Panc1 (cell line): ENCODE data around the gene VAPB. TPM values are rescaled to one million over a fixed set of nuclear protein-coding genes. Genes with fewer than 3 reads are reported as not detected.

Experiments
- ATAC-seq: fragments of 200-7000 bp; cut with Tn5 transposase; 2 replicates; pipeline ENCODE4 v1.9.1; 2020; ENCODE audit warnings: mild to moderate bottlenecking, moderate library complexity
- BruUV-seq: library from RNA; stranded (reverse); fragments of 400-500 nt; replicated peaks from 2 replicates; lab custom pipeline; 2021; lab: Mats Ljungman, UMichigan
- CTCF ChIA-PET: fragments of 300-600 bp; sonication (Branson Sonifier 250); formaldehyde crosslinking; loops from one replicate; lab custom pipeline; 2022; ENCODE audit warnings: antibody characterized with exemption; lab: Charles Lee
- POLR2A ChIA-PET: fragments of 300-600 bp; sonication (Branson Sonifier 250); formaldehyde crosslinking; loops from one replicate; lab custom pipeline; 2022; ENCODE audit warnings: antibody characterized with exemption; lab: Charles Lee
- DNase-seq: peaks from one replicate; pipeline ENCODE4 v3.0.0-alpha.2; 2010; ENCODE audit warnings: low read depth, low spot score
- H3K27ac ChIP-seq: 2 replicates; pipeline ENCODE4 v1.5.1; 2011; ENCODE audit warnings: mild to moderate bottlenecking, low read length, inconsistent platforms
- H3K27me3 ChIP-seq: fragments of 200-500 bp; sonication (Bioruptor generic); 2 replicates; pipeline ENCODE4 v1.6.0; 2014; ENCODE audit warnings: low read length, inconsistent platforms; ENCODE audit not compliant: control insufficient read depth, insufficient read depth
- H3K36me3 ChIP-seq: fragments of 200-500 bp; sonication (Bioruptor generic); 2 replicates; pipeline ENCODE4 v1.5.1; 2014; ENCODE audit warnings: inconsistent platforms, mild to moderate bottlenecking, low read length, moderate library complexity; ENCODE audit not compliant: control insufficient read depth, insufficient read depth
- H3K4me1 ChIP-seq: 2 replicates; pipeline ENCODE4 v1.5.1; 2011; ENCODE audit warnings: inconsistent platforms, mild to moderate bottlenecking, low read length, moderate library complexity; ENCODE audit not compliant: control insufficient read depth, insufficient read depth
- H3K4me3 ChIP-seq, 2 experiments: 2 replicates each; pipeline ENCODE4 v1.5.1; 2011 to 2012; ENCODE audit warnings: low read depth in 2 of 2, low read length in 2 of 2, mild to moderate bottlenecking in 2 of 2, inconsistent platforms in 1 of 2, moderate library complexity in 1 of 2
- H3K9me3 ChIP-seq: fragments of 200-500 bp; sonication (Bioruptor generic); 2 replicates; pipeline ENCODE4 v1.5.1; 2014; ENCODE audit warnings: low read depth, mild to moderate bottlenecking, inconsistent platforms, low read length, moderate library complexity; ENCODE audit not compliant: control insufficient read depth, insufficient read depth
- CTCF ChIP-seq: fragments of 450-650 bp; IDR thresholded peaks from 2 replicates; pipeline ENCODE4 v1.5.1; 2017; ENCODE audit warnings: mild to moderate bottlenecking
- POLR2AphosphoS5 ChIP-seq: IDR thresholded peaks from 2 replicates; pipeline ENCODE4 v1.6.1; 2012; ENCODE audit warnings: mild to moderate bottlenecking, low read depth, low read length, moderate library complexity
- SIN3A ChIP-seq: IDR thresholded peaks from 2 replicates; pipeline ENCODE4 v1.6.1; 2012; ENCODE audit warnings: low read depth, mild to moderate bottlenecking, low read length, moderate library complexity, borderline replicate concordance; ENCODE audit not compliant: insufficient read depth
- TCF7L2 ChIP-seq: IDR thresholded peaks from 2 replicates; pipeline ENCODE4 v1.6.1; 2011; ENCODE audit warnings: mild to moderate bottlenecking, low read depth, low read length, inconsistent platforms
- in situ Hi-C: cut with HindIII; loops from 2 replicates; pipeline ENCODE4 v1.10.0; 2016; ENCODE audit warnings: low sequenced_read_pairs, low pct_unique_long_range_greater_than_20kb
- intact Hi-C: fragments of 100-400 bp; cut with micrococcal nuclease; formaldehyde crosslinking; loops from one replicate; pipeline ENCODE4 v1.10.0; 2022; ENCODE audit not compliant: unreplicated experiment
- total RNA-seq: library from RNA; stranded (reverse); gene quantifications from one replicate; pipeline ENCODE4 v1.2.1, GENCODE V29; 2021; ENCODE audit not compliant: unreplicated experiment
- TF ChIP-seq, protein P1 (sequence below), 2 experiments: IDR thresholded peaks; 2 replicates each; pipeline ENCODE4 v1.6.1; 2011 to 2012; ENCODE audit warnings: low read depth in 2 of 2, control low read depth in 1 of 2, low read length in 1 of 2, mild to moderate bottlenecking in 1 of 2, moderate library complexity in 1 of 2; ENCODE audit not compliant: insufficient read depth in 1 of 2

VAPB gene
- total RNA-seq, 1 experiment from 2014 or later = 50.9 TPM

DNA sequence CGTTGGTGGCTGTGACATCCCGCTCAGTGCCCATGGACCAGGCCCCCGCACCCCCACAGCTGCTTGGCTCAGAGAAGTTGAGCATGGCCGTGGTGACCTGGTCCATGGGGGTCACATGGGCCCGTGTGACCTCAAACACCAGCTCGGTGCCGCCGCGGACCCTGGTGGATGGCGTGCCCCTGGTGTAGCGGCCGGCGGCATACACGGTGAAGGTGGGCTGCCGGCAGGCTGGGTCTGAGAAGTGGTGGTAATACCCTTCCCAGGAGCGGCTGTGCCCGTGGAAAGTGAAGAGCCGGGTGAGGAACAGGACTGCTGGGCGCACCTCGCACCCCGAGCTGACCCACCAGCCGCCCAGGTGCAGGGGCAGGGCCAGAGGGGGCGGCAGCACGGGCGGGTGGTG lies 72.1 kb downstream of the VAPB start:
- DNase-seq (no peak), ATAC-seq (no peak)
- no peaks in the 10 kb centered on the region for H3K4me1 ChIP-seq
- H3K27me3 ChIP-seq = no peaks in the 10 kb centered on the region
- intact Hi-C loops (no loop called here), in situ Hi-C loops (no loop called here)
- no peaks in the 10 kb centered on the region for H3K36me3 ChIP-seq
- TF ChIP-seq TCF7L2 (no peak), POLR2AphosphoS5 (no peak)
- TF ChIP-seq, protein P1, sequence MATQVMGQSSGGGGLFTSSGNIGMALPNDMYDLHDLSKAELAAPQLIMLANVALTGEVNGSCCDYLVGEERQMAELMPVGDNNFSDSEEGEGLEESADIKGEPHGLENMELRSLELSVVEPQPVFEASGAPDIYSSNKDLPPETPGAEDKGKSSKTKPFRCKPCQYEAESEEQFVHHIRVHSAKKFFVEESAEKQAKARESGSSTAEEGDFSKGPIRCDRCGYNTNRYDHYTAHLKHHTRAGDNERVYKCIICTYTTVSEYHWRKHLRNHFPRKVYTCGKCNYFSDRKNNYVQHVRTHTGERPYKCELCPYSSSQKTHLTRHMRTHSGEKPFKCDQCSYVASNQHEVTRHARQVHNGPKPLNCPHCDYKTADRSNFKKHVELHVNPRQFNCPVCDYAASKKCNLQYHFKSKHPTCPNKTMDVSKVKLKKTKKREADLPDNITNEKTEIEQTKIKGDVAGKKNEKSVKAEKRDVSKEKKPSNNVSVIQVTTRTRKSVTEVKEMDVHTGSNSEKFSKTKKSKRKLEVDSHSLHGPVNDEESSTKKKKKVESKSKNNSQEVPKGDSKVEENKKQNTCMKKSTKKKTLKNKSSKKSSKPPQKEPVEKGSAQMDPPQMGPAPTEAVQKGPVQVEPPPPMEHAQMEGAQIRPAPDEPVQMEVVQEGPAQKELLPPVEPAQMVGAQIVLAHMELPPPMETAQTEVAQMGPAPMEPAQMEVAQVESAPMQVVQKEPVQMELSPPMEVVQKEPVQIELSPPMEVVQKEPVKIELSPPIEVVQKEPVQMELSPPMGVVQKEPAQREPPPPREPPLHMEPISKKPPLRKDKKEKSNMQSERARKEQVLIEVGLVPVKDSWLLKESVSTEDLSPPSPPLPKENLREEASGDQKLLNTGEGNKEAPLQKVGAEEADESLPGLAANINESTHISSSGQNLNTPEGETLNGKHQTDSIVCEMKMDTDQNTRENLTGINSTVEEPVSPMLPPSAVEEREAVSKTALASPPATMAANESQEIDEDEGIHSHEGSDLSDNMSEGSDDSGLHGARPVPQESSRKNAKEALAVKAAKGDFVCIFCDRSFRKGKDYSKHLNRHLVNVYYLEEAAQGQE (IDR thresholded peaks at IDR 0.05; ENCODE audit: insufficient read depth in 1 of 2, low read depth in 2 of 2, low read length in 1 of 2) = no peak
- CTCF ChIA-PET = no interaction called here
- POLR2A ChIA-PET = no interaction called here
- BruUV-seq = no TSS peak
- H3K9me3 ChIP-seq = no peaks in the 10 kb centered on the region
- no peak overlapping the region for H3K27ac ChIP-seq
- no peak overlapping the region for H3K4me3 ChIP-seq

- in situ Hi-C loops = no loop called here
- Histone ChIP-seq H3K27me3 (no peaks in the 10 kb centered on the region), H3K4me1 (no peaks in the 10 kb centered on the region), H3K36me3 (no peaks in the 10 kb centered on the region), H3K4me3 (no peak overlapping the region), H3K9me3 (no peaks in the 10 kb centered on the region), H3K27ac (no peak overlapping the region)
- DNase-seq (no peak), ATAC-seq (no peak)
- ChIA-PET CTCF (no interaction called here), POLR2A (no interaction called here)
- intact Hi-C loops = no loop called here
- TF ChIP-seq, protein P1 (IDR thresholded peaks at IDR 0.05; ENCODE audit: insufficient read depth in 1 of 2, low read depth in 2 of 2, low read length in 1 of 2) = no peak
- TF ChIP-seq TCF7L2 (no peak), SIN3A (no peak), POLR2AphosphoS5 (no peak), CTCF (no peak)
- BruUV-seq = no TSS peak
These were observed 72.9 kb downstream of the VAPB start for GRCh38 chr20:58461899-58462298.
